Panc1 (cell line): Measurements from ENCODE around the gene CREBZF. TPM values are rescaled to one million over a fixed set of nuclear protein-coding genes. Genes with fewer than 3 reads are reported as not detected.
A peak's percentile ranks its signal among the peaks of the same experiment; 100 is the strongest.

Source experiments
- ATAC-seq: fragments of 200-7000 bp; cut with Tn5 transposase; 2 replicates; pipeline ENCODE4 v1.9.1; 2020; ENCODE audit warnings: mild to moderate bottlenecking, moderate library complexity
- Bru-seq: library from RNA; stranded (reverse); fragments of 400-500 nt; gene quantifications from one replicate; lab custom pipeline; 2021; lab: Mats Ljungman, UMichigan
- BruChase-seq, 2 experiments: library from RNA; stranded (reverse); fragments of 400-500 nt; gene quantifications; one replicate each; lab custom pipeline; 2021; lab: Mats Ljungman, UMichigan
- BruUV-seq: library from RNA; stranded (reverse); fragments of 400-500 nt; replicated peaks from 2 replicates; lab custom pipeline; 2021; lab: Mats Ljungman, UMichigan
- CTCF ChIA-PET: fragments of 300-600 bp; sonication (Branson Sonifier 250); formaldehyde crosslinking; loops from one replicate; lab custom pipeline; 2022; ENCODE audit warnings: antibody characterized with exemption; lab: Charles Lee
- POLR2A ChIA-PET: fragments of 300-600 bp; sonication (Branson Sonifier 250); formaldehyde crosslinking; loops from one replicate; lab custom pipeline; 2022; ENCODE audit warnings: antibody characterized with exemption; lab: Charles Lee
- DNase-seq: peaks from one replicate; pipeline ENCODE4 v3.0.0-alpha.2; 2010; ENCODE audit warnings: low read depth, low spot score
- H3K27ac ChIP-seq: 2 replicates; pipeline ENCODE4 v1.5.1; 2011; ENCODE audit warnings: mild to moderate bottlenecking, low read length, inconsistent platforms
- H3K27me3 ChIP-seq: fragments of 200-500 bp; sonication (Bioruptor generic); 2 replicates; pipeline ENCODE4 v1.6.0; 2014; ENCODE audit warnings: low read length, inconsistent platforms; ENCODE audit not compliant: control insufficient read depth, insufficient read depth
- H3K36me3 ChIP-seq: fragments of 200-500 bp; sonication (Bioruptor generic); 2 replicates; pipeline ENCODE4 v1.5.1; 2014; ENCODE audit warnings: inconsistent platforms, mild to moderate bottlenecking, low read length, moderate library complexity; ENCODE audit not compliant: control insufficient read depth, insufficient read depth
- H3K4me1 ChIP-seq: 2 replicates; pipeline ENCODE4 v1.5.1; 2011; ENCODE audit warnings: inconsistent platforms, mild to moderate bottlenecking, low read length, moderate library complexity; ENCODE audit not compliant: control insufficient read depth, insufficient read depth
- H3K4me3 ChIP-seq, 2 experiments: 2 replicates each; pipeline ENCODE4 v1.5.1; 2011 to 2012; ENCODE audit warnings: low read depth in 2 of 2, low read length in 2 of 2, mild to moderate bottlenecking in 2 of 2, inconsistent platforms in 1 of 2, moderate library complexity in 1 of 2
- H3K9me3 ChIP-seq: fragments of 200-500 bp; sonication (Bioruptor generic); 2 replicates; pipeline ENCODE4 v1.5.1; 2014; ENCODE audit warnings: low read depth, mild to moderate bottlenecking, inconsistent platforms, low read length, moderate library complexity; ENCODE audit not compliant: control insufficient read depth, insufficient read depth
- POLR2AphosphoS5 ChIP-seq: IDR thresholded peaks from 2 replicates; pipeline ENCODE4 v1.6.1; 2012; ENCODE audit warnings: mild to moderate bottlenecking, low read depth, low read length, moderate library complexity
- REST ChIP-seq, 2 experiments: IDR thresholded peaks; 2 replicates each; pipeline ENCODE4 v1.6.1; 2011 to 2012; ENCODE audit warnings: low read depth in 2 of 2, control low read depth in 1 of 2, low read length in 1 of 2, mild to moderate bottlenecking in 1 of 2, moderate library complexity in 1 of 2; ENCODE audit not compliant: insufficient read depth in 1 of 2
- SIN3A ChIP-seq: IDR thresholded peaks from 2 replicates; pipeline ENCODE4 v1.6.1; 2012; ENCODE audit warnings: low read depth, mild to moderate bottlenecking, low read length, moderate library complexity, borderline replicate concordance; ENCODE audit not compliant: insufficient read depth
- TCF7L2 ChIP-seq: IDR thresholded peaks from 2 replicates; pipeline ENCODE4 v1.6.1; 2011; ENCODE audit warnings: mild to moderate bottlenecking, low read depth, low read length, inconsistent platforms
- in situ Hi-C: cut with HindIII; loops from 2 replicates; pipeline ENCODE4 v1.10.0; 2016; ENCODE audit warnings: low sequenced_read_pairs, low pct_unique_long_range_greater_than_20kb
- intact Hi-C: fragments of 100-400 bp; cut with micrococcal nuclease; formaldehyde crosslinking; loops from one replicate; pipeline ENCODE4 v1.10.0; 2022; ENCODE audit not compliant: unreplicated experiment
- long read RNA-seq: library from polyadenylated mRNA; unstranded; transcript quantifications from one replicate; pipeline ENCODE4 v2.0.0, GENCODE V29; 2021; ENCODE audit not compliant: unreplicated experiment
- polyA plus RNA-seq: library from polyadenylated mRNA; unstranded; fragments of >200 nt; gene quantifications from one replicate; pipeline ENCODE4 v1.2.1, GENCODE V29; 2012; ENCODE audit warnings: missing spikeins; ENCODE audit not compliant: insufficient read length
- total RNA-seq: library from RNA; stranded (reverse); gene quantifications from one replicate; pipeline ENCODE4 v1.2.1, GENCODE V29; 2021; ENCODE audit not compliant: unreplicated experiment
- TF ChIP-seq, protein P1 (sequence below): fragments of 450-650 bp; IDR thresholded peaks from 2 replicates; pipeline ENCODE4 v1.5.1; 2017; ENCODE audit warnings: mild to moderate bottlenecking

CREBZF gene, protein sequence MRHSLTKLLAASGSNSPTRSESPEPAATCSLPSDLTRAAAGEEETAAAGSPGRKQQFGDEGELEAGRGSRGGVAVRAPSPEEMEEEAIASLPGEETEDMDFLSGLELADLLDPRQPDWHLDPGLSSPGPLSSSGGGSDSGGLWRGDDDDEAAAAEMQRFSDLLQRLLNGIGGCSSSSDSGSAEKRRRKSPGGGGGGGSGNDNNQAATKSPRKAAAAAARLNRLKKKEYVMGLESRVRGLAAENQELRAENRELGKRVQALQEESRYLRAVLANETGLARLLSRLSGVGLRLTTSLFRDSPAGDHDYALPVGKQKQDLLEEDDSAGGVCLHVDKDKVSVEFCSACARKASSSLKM
- 75.8 TPM for total RNA-seq
- 60.1 TPM for polyA plus RNA-seq
- percentile 91 among the genes with signal in this experiment for Bru-seq, nascent RNA
- BruChase-seq, experiment 1, labeled RNA remaining after a 2-hour chase, result percentile 98 among the genes with signal in this experiment
- BruChase-seq, experiment 2, labeled RNA remaining after a 6-hour chase, result percentile 94 among the genes with signal in this experiment
- long read RNA-seq, full-length matches to known transcripts, result 269 of 334 reads
- long read RNA-seq, partial matches to known transcripts, result 44 of 334 reads
- long read RNA-seq, other reads (novel, unspliced or antisense), result 21 of 334 reads

GRCh38 chr11:85664615-85665481 is at the start of gene CREBZF:
Gene CREBZF, minus strand, starts transcription at chr11:85665129. Its CDS starts 254 bp downstream, at chr11:85664875.
- Histone ChIP-seq H3K27me3 (no peaks in the 10 kb centered on the region), H3K4me1 (peaks cover 33% of the 10 kb centered on the region), H3K4me3 (peak within 1 kb of the TSS; percentile 68 to 98), H3K27ac (peak within 1 kb of the TSS; percentile 90), H3K9me3 (no peaks in the 10 kb centered on the region), H3K36me3 (peaks cover 22% of the 10 kb centered on the region)
- CTCF ChIA-PET, result interaction anchor here (0.6 kb wide), 1 partner anchor 37 kb away, joined by 3 read pairs; the partner anchor contains the start of gene TMEM126B
- in situ Hi-C loops (no loop called here), intact Hi-C loops (loop anchor here (5.0 kb wide), 2 partner anchors 38 to 68 kb away; partner anchors contain the start of genes DLG2 and TMEM126B)
- peak; percentile 96 for ATAC-seq
- peak; percentile 89 for DNase-seq
- BruUV-seq, result no TSS peak
- POLR2A ChIA-PET, result interaction anchor here (0.5 to 0.6 kb wide), 3 partner anchors 14 to 355 kb away, joined by 3 to 6 read pairs (median 6); no protein-coding TSS in a partner anchor
- TF ChIP-seq, protein P1, sequence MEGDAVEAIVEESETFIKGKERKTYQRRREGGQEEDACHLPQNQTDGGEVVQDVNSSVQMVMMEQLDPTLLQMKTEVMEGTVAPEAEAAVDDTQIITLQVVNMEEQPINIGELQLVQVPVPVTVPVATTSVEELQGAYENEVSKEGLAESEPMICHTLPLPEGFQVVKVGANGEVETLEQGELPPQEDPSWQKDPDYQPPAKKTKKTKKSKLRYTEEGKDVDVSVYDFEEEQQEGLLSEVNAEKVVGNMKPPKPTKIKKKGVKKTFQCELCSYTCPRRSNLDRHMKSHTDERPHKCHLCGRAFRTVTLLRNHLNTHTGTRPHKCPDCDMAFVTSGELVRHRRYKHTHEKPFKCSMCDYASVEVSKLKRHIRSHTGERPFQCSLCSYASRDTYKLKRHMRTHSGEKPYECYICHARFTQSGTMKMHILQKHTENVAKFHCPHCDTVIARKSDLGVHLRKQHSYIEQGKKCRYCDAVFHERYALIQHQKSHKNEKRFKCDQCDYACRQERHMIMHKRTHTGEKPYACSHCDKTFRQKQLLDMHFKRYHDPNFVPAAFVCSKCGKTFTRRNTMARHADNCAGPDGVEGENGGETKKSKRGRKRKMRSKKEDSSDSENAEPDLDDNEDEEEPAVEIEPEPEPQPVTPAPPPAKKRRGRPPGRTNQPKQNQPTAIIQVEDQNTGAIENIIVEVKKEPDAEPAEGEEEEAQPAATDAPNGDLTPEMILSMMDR, result no peak
- TF ChIP-seq SIN3A (peak; percentile 98), POLR2AphosphoS5 (peak; percentile 98), TCF7L2 (no peak; the same call in 1 of the 2 replicates)

DNA sequence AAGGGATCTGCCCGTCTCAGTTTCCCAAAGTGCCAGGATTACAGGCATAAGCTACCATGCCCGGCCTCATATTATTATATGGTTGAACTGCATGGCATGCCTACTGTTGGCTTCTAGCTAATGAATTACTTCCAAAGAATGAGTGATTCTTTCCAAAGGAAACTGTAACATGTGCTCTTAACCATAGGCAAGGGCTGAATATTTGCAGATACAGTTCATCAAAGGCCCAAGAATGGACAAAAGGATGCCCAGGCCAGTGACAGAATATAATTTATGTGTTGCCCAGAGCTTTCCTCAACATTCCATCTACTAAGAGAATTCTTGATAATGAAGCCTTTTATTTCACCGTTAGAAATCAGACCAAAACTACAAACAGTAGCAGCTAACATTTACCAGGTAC is 48.0 kb upstream of the CREBZF start:
- intact Hi-C loops (no loop called here), in situ Hi-C loops (no loop called here)
- ChIA-PET POLR2A (interaction anchor here (0.6 kb wide), 2 partner anchors 58 to 152 kb away, joined by 4 read pairs; no protein-coding TSS in a partner anchor), CTCF (no interaction called here)
- Histone ChIP-seq H3K9me3 (no peaks in the 10 kb centered on the region), H3K4me1 (peaks cover 30% of the 10 kb centered on the region), H3K36me3 (0 out of 2 replicates have a peak, but pooled peaks cover 6% of the 10 kb centered on the region), H3K27ac (peak overlapping the region; percentile 51; the same call in 1 of the 2 replicates), H3K4me3 (no peak overlapping the region), H3K27me3 (no peaks in the 10 kb centered on the region)
- no TSS peak for BruUV-seq
- DNase-seq, result no peak
- ATAC-seq, result no peak
- TF ChIP-seq SIN3A (no peak), POLR2AphosphoS5 (no peak), REST (IDR thresholded peaks at IDR 0.05; ENCODE audit: insufficient read depth in 1 of 2, low read depth in 2 of 2, low read length in 1 of 2) (no peak), TCF7L2 (no peak)
- TF ChIP-seq, protein P1, result no peak
